ENCODE measurements around the gene FGF8. TPM values are rescaled to one million over a fixed set of nuclear protein-coding genes. Genes with fewer than 3 reads are reported as not detected.
A peak's percentile ranks its signal among the peaks of the same experiment; 100 is the strongest.

FGF8 gene
- total RNA-seq, 6 donors from 2014 or later, result 0.44 TPM; not detected in 5

DNA sequence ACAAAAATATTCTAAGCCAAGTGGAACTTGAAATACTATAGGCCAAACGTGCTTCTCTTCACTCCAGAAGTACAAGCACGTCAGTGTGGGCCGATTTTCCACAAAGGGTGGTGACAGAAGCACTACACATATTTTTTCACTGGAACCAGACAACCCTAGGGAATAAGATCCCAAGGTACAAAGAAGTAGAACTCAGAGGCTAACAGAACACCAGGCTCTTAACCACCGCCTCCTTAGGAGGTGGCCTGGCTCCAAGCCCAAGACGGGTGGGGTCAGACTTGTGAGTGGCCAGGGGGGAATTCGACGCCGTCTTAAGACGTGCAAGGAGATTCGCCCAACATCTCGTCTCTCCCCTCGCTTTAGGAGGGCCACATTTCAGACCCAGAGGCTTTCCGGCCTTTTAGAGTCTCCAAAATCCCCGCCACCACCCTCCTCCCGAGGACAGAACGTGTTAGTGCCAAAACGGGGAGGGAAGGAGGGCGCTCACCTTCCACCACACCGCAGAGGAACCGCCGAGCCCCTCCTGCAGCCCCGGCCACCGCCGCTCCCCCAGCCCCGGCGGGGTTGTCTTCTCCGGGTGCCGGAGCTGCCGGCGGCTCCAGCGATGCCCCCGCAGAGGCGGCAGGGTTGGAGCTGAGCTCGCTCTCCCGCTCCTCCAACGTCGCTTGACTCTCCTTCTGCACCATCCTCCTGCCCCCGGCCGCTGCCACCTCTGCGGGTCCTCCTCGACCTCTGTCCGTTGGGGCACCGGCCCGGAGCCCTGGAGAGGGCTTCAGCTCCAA lies 41.6 kb upstream of the FGF8 start:
- Histone ChIP-seq H3K9me3 (no peaks in the 10 kb centered on the region), H3K36me3 (peaks cover 0 to 10% (median under 1%) of the 10 kb centered on the region in 4 donors), H3K27me3 (no peaks in the 10 kb centered on the region), H3K27ac (peak overlapping the region; percentile 92 to 99 (median 97)), H3K4me1 (peaks cover 22 to 39% (median 32%) of the 10 kb centered on the region in 4 donors), H3K4me3 (peak overlapping the region; percentile 79 to 100 (median 92))
- 0 to 1% methylated on average over 7 to 44 of the region's 44 CpGs for WGBS, 2 donors
- ATAC-seq (ENCODE audit: low FRiP score in 2 of 2), result peak; percentile 80 to 82
- peak; percentile 69 to 75 for TF ChIP-seq POLR2AphosphoS5 (IDR thresholded peaks at IDR 0.05)
- peak in 3 of 4 donors; percentile 51 to 55 (median 55) for TF ChIP-seq POLR2A (IDR thresholded peaks at IDR 0.05)
- TF ChIP-seq, protein P1, sequence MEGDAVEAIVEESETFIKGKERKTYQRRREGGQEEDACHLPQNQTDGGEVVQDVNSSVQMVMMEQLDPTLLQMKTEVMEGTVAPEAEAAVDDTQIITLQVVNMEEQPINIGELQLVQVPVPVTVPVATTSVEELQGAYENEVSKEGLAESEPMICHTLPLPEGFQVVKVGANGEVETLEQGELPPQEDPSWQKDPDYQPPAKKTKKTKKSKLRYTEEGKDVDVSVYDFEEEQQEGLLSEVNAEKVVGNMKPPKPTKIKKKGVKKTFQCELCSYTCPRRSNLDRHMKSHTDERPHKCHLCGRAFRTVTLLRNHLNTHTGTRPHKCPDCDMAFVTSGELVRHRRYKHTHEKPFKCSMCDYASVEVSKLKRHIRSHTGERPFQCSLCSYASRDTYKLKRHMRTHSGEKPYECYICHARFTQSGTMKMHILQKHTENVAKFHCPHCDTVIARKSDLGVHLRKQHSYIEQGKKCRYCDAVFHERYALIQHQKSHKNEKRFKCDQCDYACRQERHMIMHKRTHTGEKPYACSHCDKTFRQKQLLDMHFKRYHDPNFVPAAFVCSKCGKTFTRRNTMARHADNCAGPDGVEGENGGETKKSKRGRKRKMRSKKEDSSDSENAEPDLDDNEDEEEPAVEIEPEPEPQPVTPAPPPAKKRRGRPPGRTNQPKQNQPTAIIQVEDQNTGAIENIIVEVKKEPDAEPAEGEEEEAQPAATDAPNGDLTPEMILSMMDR (IDR thresholded peaks at IDR 0.05), result no peak
- peak; percentile 89 to 94 for DNase-seq

DNA sequence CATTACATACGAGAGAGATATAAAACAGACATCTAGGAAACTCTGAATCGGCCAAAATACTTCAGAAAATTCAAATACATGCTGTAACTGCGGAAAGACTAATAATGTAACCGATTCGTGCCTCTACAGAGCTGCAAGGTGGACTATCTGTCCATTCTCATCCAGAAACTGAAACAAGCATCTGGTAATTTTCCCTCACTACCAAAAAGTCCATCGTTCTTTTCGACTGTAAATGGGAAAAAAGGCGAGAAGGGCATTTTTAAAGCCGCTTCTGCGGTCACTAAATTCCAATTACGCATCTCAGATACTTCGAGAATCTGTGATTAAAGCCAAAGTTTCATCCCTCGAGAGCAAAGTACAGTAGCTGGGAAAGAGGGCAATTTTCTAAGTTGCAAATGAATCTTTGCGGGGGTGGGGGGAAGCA lies 41.0 kb upstream of the FGF8 start:
- Histone ChIP-seq H3K4me3 (peak overlapping the region; percentile 79 to 100 (median 92)), H3K4me1 (peaks cover 22 to 40% (median 33%) of the 10 kb centered on the region in 4 donors), H3K9me3 (no peaks in the 10 kb centered on the region), H3K27ac (peak overlapping the region; percentile 92 to 99 (median 97)), H3K36me3 (peaks cover 0 to 16% (median 4%) of the 10 kb centered on the region in 4 donors), H3K27me3 (no peaks in the 10 kb centered on the region)
- DNase-seq (no peak), ATAC-seq (ENCODE audit: low FRiP score in 2 of 2) (no peak)
- WGBS, 2 donors, result 0 to 1% methylated on average over 14 of the region's 14 CpGs
- TF ChIP-seq EP300 (IDR thresholded peaks at IDR 0.05) (no peak), POLR2A (IDR thresholded peaks at IDR 0.05) (no peak), POLR2AphosphoS5 (IDR thresholded peaks at IDR 0.05) (no peak)
- TF ChIP-seq, protein P1 (IDR thresholded peaks at IDR 0.05), result no peak

DNA sequence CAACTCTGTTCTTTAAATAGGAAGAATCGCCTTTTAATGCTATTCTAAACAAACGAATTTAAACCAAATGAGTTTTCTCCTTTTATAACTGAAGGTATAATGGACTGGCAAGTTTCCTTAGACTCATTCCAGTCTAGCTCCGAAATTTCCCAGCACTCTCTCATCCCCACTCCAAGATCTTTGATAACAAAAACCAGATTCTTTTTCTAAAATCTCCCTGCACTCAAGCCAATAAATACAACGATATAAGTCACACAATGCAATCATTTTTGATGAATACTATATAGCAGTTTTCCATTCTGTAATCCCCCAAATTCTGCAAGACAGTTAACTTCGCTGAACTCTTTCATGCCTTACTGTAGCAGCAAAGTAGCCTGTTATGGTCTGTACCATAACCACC lies 40.5 kb upstream of the FGF8 start:
- no peak for DNase-seq
- Histone ChIP-seq H3K36me3 (peaks cover 0 to 21% (median 5%) of the 10 kb centered on the region in 4 donors), H3K27me3 (no peaks in the 10 kb centered on the region), H3K27ac (peak overlapping the region in 3 of 4 donors; percentile 92 to 99 (median 97)), H3K9me3 (no peaks in the 10 kb centered on the region), H3K4me3 (peak overlapping the region; percentile 79 to 100 (median 92)), H3K4me1 (peaks cover 22 to 40% (median 33%) of the 10 kb centered on the region in 4 donors)
- no peak for ATAC-seq (ENCODE audit: low FRiP score in 2 of 2)
- WGBS, 2 donors, result 0 to 1% methylated on average over 5 of the region's 5 CpGs
- TF ChIP-seq POLR2AphosphoS5 (IDR thresholded peaks at IDR 0.05) (no peak), POLR2A (IDR thresholded peaks at IDR 0.05) (no peak), EP300 (IDR thresholded peaks at IDR 0.05) (no peak)
- TF ChIP-seq, protein P1 (IDR thresholded peaks at IDR 0.05), result no peak

DNA sequence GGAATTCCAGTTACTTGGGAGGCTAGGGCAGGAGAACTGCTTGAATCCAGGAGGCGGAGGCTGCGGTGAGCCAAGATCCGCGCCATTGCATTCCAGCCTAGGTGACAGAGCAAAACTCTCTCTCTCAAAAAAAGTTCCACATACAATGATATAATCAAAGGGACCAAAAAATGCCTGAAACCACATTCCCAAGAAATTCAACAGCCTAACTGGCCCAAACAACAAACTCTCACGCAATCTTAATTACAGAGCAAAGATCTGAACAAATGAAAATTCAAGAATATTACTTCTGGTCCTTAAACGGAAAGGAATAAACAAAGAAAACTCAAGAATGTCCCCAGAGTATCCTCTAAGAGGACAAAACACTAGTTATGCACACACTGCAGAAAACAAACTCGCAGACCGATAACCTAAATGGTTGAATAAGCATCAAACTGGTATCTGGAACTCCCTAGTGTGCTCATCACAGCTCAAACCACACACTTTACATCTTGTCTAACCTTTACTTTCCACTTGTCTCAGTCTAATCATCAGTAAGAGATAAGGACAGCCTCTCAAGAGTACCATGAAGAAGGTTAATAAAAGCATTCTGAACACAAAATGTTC lies 38.7 kb upstream of the FGF8 start:
- WGBS, 2 donors, result 53 to 67% methylated on average over 8 of the region's 8 CpGs
- Histone ChIP-seq H3K27ac (peak overlapping the region in 1 of 4 donors; percentile 1), H3K36me3 (peaks cover 7 to 39% (median 17%) of the 10 kb centered on the region in 4 donors), H3K9me3 (no peaks in the 10 kb centered on the region), H3K27me3 (no peaks in the 10 kb centered on the region), H3K4me1 (peaks cover 26 to 42% (median 33%) of the 10 kb centered on the region in 4 donors), H3K4me3 (peak overlapping the region; percentile 5 to 99 (median 82))
- DNase-seq, result no peak
- ATAC-seq (ENCODE audit: low FRiP score in 2 of 2), result no peak
- TF ChIP-seq EP300 (IDR thresholded peaks at IDR 0.05) (no peak), POLR2AphosphoS5 (IDR thresholded peaks at IDR 0.05) (no peak), POLR2A (IDR thresholded peaks at IDR 0.05) (no peak)
- TF ChIP-seq, protein P1 (IDR thresholded peaks at IDR 0.05), result no peak
